GM19455 (cell line): Measurements from ENCODE around the gene MPP3.

Experiments
- ATAC-seq: cut with Tn5 transposase; IDR thresholded peaks from one replicate; pipeline ENCODE4 v1.9.1; 2021; ENCODE audit not compliant: unreplicated experiment

The MPP3 gene

GRCh38 chr17:43834106-43834505 is 1.2 kb upstream of the MPP3 start:
- no peak for ATAC-seq

- ATAC-seq, result no peak
Observed at GRCh38 chr17:43832168-43832975, 574 bp downstream of the MPP3 start.

- ATAC-seq, result no peak
Observed at GRCh38 chr17:43831633-43832032, 1.3 kb downstream of the MPP3 start.

GRCh38 chr17:43830510-43831140 is 2.3 kb downstream of the MPP3 start:
- no peak for ATAC-seq

GRCh38 chr17:43829738-43830137 is 3.2 kb downstream of the MPP3 start:
- ATAC-seq, result no peak

GRCh38 chr17:43827596-43827995 is 5.3 kb downstream of the MPP3 start:
- no peak for ATAC-seq

- ATAC-seq, result no peak
Observed at GRCh38 chr17:43826206-43826605, 6.7 kb downstream of the MPP3 start.

- no peak for ATAC-seq
Observed at GRCh38 chr17:43825567-43825966, 7.4 kb downstream of the MPP3 start.

GRCh38 chr17:43823350-43824084 is 9.4 kb downstream of the MPP3 start:
- ATAC-seq, result no peak

- no peak for ATAC-seq
Observed at GRCh38 chr17:43822570-43823190, 10.3 kb downstream of the MPP3 start.

- no peak for ATAC-seq
Observed at GRCh38 chr17:43820759-43821158, 12.2 kb downstream of the MPP3 start.

GRCh38 chr17:43818966-43819365 is 14.0 kb downstream of the MPP3 start:
- ATAC-seq, result no peak

- ATAC-seq, result no peak
Observed at GRCh38 chr17:43817826-43818225, 15.1 kb downstream of the MPP3 start.

GRCh38 chr17:43816336-43817320 is 16.3 kb downstream of the MPP3 start:
- no peak for ATAC-seq

- ATAC-seq, result no peak
Observed at GRCh38 chr17:43814714-43815113, 18.2 kb downstream of the MPP3 start.

- ATAC-seq, result no peak
Observed at GRCh38 chr17:43814026-43814425, 18.9 kb downstream of the MPP3 start.

GRCh38 chr17:43813386-43813785 is 19.6 kb downstream of the MPP3 start:
- ATAC-seq, result no peak

- no peak for ATAC-seq
Observed at GRCh38 chr17:43812396-43813265, 20.3 kb downstream of the MPP3 start.

- no peak for ATAC-seq
Observed at GRCh38 chr17:43810823-43811222, 22.1 kb downstream of the MPP3 start.
